Measurements from ENCODE around the gene ZFAND3. TPM values are rescaled to one million over a fixed set of nuclear protein-coding genes. Genes with fewer than 3 reads are reported as not detected.

ZFAND3 gene
- total and polyA plus RNA-seq, 2 donors (not counting 1 experiment from before 2014, with no cell fraction given): 21.5 to 40.8 TPM

DNA sequence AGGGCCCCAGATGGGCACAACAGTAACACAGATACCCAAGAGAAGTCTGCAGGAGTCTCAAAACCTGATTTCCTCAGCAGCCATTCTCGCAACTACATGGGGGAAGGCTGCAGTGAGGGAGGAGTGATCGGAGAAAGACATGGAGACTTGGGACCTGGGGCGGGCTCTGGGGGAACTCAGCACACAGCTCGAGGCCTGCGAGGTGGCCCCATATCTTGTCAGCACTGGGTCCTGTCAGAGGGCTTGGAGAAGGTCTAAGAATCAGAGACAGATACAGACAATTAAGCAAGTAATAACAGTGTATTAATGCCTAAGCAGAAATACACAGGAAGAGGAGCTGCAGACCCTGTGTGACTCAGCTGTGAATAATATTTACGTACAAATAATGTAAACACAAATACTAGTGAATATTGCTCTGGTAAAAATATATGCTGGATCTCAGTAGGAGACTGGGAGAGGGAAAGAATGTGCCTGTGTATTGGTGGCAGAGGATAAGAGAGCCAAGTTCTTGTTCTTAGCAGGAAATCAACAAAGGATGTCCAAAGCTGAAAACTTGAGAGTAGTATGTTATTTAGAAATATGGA, 336.2 kb downstream of the ZFAND3 start:
- Histone ChIP-seq H3K27ac (ENCODE audit: insufficient read depth, low read length) (peak overlapping the region; percentile 73), H4K20me1 (ENCODE audit: control insufficient read depth, extremely low read depth, insufficient read depth, low read length) (no peaks in the 10 kb centered on the region)

DNA sequence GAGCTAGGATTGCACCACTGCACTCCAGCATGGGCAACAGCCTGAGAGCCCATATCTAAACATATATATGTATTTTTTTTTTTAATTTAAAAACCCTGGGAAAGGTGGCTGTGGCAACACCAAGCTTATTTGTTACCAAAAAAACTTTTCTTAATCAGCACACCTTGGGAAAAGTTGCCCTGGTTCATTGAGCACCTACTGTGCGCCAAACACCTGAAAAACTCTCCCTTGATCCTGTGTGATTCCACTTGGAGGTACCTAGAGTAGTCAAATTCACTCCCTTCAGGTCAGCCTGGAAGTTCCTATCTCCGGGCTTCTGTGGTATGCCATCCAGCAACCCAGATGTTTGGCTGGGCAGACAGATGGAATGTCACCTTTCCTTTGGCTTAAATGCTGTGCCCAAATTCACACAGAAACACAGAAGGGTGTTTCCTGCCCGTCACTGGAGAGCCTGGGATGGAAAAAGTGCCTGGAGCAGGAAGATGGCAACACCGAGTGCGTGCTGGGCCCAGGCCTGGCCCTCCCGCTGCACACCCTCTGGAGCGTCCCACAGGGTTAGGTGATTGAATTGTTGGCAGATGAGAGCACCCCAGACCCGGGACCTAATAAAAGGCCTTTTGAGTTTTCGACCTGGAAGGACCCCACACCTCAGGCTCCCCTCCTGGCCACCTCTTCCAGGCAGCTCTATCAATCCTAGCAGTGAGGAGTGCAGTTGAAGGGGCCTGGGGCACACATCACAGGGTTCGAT, 337.5 kb downstream of the ZFAND3 start:
- Histone ChIP-seq H3K4me2 (ENCODE audit: extremely low read depth, insufficient read depth, low read length) (no peak overlapping the region), H3K27me3 (ENCODE audit: control insufficient read depth, insufficient read depth, low read length) (no peaks in the 10 kb centered on the region), H4K20me1 (ENCODE audit: control insufficient read depth, extremely low read depth, insufficient read depth, low read length) (no peaks in the 10 kb centered on the region), H3K27ac (ENCODE audit: insufficient read depth, low read length) (no peak overlapping the region), H2AFZ (ENCODE audit: low read length) (no peak overlapping the region), H3K4me3 (replicated peaks in 1 of 4; ENCODE audit: control extremely low read depth in 1 of 4, insufficient read depth in 1 of 4, low read depth in 3 of 4, low read length in 4 of 4) (no peak overlapping the region), H3K4me1 (ENCODE audit: control insufficient read depth, extremely low read depth, insufficient read depth, low read length) (peaks cover 13% of the 10 kb centered on the region), H3K36me3 (ENCODE audit: control insufficient read depth, insufficient read depth, low read length) (no peaks in the 10 kb centered on the region), H3K9ac (ENCODE audit: insufficient read depth, low read length) (no peak overlapping the region), H3K9me3 (ENCODE audit: control insufficient read depth, insufficient read depth, low read depth, low read length) (no peaks in the 10 kb centered on the region), H3K79me2 (ENCODE audit: control insufficient read depth, insufficient read depth, low read length) (no peaks in the 10 kb centered on the region)
- TF ChIP-seq, protein P1, sequence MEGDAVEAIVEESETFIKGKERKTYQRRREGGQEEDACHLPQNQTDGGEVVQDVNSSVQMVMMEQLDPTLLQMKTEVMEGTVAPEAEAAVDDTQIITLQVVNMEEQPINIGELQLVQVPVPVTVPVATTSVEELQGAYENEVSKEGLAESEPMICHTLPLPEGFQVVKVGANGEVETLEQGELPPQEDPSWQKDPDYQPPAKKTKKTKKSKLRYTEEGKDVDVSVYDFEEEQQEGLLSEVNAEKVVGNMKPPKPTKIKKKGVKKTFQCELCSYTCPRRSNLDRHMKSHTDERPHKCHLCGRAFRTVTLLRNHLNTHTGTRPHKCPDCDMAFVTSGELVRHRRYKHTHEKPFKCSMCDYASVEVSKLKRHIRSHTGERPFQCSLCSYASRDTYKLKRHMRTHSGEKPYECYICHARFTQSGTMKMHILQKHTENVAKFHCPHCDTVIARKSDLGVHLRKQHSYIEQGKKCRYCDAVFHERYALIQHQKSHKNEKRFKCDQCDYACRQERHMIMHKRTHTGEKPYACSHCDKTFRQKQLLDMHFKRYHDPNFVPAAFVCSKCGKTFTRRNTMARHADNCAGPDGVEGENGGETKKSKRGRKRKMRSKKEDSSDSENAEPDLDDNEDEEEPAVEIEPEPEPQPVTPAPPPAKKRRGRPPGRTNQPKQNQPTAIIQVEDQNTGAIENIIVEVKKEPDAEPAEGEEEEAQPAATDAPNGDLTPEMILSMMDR (conservative IDR thresholded peaks at IDR 0.05 in 1 of 2, IDR thresholded peaks at IDR 0.05 in 1 of 2; ENCODE audit: low read depth in 1 of 2, low read length in 2 of 2): no peak
- TF ChIP-seq EZH2 (IDR thresholded peaks at IDR 0.05; ENCODE audit: low read length, missing control alignments): no peak
- DNase-seq (ENCODE audit: low read depth in 2 of 2): no peak

More for the DNA sequence above, 336.2 kb downstream of the ZFAND3 start:
- H2AFZ ChIP-seq (ENCODE audit: low read length): no peak overlapping the region
- no peak overlapping the region for H3K4me2 ChIP-seq (ENCODE audit: extremely low read depth, insufficient read depth, low read length)
- no peaks in the 10 kb centered on the region for H3K79me2 ChIP-seq (ENCODE audit: control insufficient read depth, insufficient read depth, low read length)
- no peak overlapping the region for H3K9ac ChIP-seq (ENCODE audit: insufficient read depth, low read length)
- peak in 1 of 2 donors; percentile 61 for DNase-seq (ENCODE audit: low read depth in 2 of 2)
- no peaks in the 10 kb centered on the region for H3K9me3 ChIP-seq (ENCODE audit: control insufficient read depth, insufficient read depth, low read depth, low read length)
- H3K4me3 ChIP-seq (replicated peaks in 1 of 4; ENCODE audit: control extremely low read depth in 1 of 4, insufficient read depth in 1 of 4, low read depth in 3 of 4, low read length in 4 of 4): no peak overlapping the region
- H3K27me3 ChIP-seq (ENCODE audit: control insufficient read depth, insufficient read depth, low read length): no peaks in the 10 kb centered on the region
- H3K36me3 ChIP-seq (ENCODE audit: control insufficient read depth, insufficient read depth, low read length): no peaks in the 10 kb centered on the region
- TF ChIP-seq, protein P1 (conservative IDR thresholded peaks at IDR 0.05 in 1 of 2, IDR thresholded peaks at IDR 0.05 in 1 of 2; ENCODE audit: low read depth in 1 of 2, low read length in 2 of 2): no peak
- no peak for TF ChIP-seq EZH2 (IDR thresholded peaks at IDR 0.05; ENCODE audit: low read length, missing control alignments)
- peaks cover 13% of the 10 kb centered on the region for H3K4me1 ChIP-seq (ENCODE audit: control insufficient read depth, extremely low read depth, insufficient read depth, low read length)

DNA sequence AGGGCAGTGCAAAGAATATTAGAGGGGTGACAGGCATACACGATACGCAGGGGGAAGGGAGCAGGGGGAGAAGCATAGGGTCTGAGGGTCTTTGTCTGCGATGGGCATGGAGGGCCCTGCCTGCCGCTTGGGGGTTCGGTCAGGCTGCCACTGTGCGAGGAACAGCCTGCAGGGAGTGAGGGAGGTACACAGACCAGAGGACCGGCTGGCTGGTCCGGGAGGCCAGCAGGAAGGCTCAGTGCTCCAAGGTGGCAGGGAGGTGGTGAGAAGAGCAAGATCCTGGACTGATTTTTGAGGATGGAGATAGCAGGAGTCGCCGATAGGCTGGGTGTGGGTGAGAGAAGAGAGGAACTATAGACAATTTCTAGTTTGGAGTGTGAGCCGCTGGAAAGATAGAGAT, 338.4 kb downstream of the ZFAND3 start:
- Histone ChIP-seq H3K9ac (ENCODE audit: insufficient read depth, low read length) (no peak overlapping the region), H3K27ac (ENCODE audit: insufficient read depth, low read length) (no peak overlapping the region), H3K79me2 (ENCODE audit: control insufficient read depth, insufficient read depth, low read length) (no peaks in the 10 kb centered on the region), H3K4me3 (replicated peaks in 1 of 4; ENCODE audit: control extremely low read depth in 1 of 4, insufficient read depth in 1 of 4, low read depth in 3 of 4, low read length in 4 of 4) (no peak overlapping the region), H3K9me3 (ENCODE audit: control insufficient read depth, insufficient read depth, low read depth, low read length) (no peaks in the 10 kb centered on the region), H4K20me1 (ENCODE audit: control insufficient read depth, extremely low read depth, insufficient read depth, low read length) (no peaks in the 10 kb centered on the region), H3K4me1 (ENCODE audit: control insufficient read depth, extremely low read depth, insufficient read depth, low read length) (peaks cover 13% of the 10 kb centered on the region), H3K4me2 (ENCODE audit: extremely low read depth, insufficient read depth, low read length) (no peak overlapping the region), H3K27me3 (ENCODE audit: control insufficient read depth, insufficient read depth, low read length) (no peaks in the 10 kb centered on the region), H3K36me3 (ENCODE audit: control insufficient read depth, insufficient read depth, low read length) (no peaks in the 10 kb centered on the region), H2AFZ (ENCODE audit: low read length) (no peak overlapping the region)
- TF ChIP-seq, protein P1 (conservative IDR thresholded peaks at IDR 0.05 in 1 of 2, IDR thresholded peaks at IDR 0.05 in 1 of 2; ENCODE audit: low read depth in 1 of 2, low read length in 2 of 2): no peak
- no peak for TF ChIP-seq EZH2 (IDR thresholded peaks at IDR 0.05; ENCODE audit: low read length, missing control alignments)
- DNase-seq (ENCODE audit: low read depth in 2 of 2): no peak

All from fibroblast of lung (primary cell).